AG08395 (cell line): ENCODE measurements around the gene TBC1D22A.
A peak's percentile ranks its signal among the peaks of the same experiment; 100 is the strongest.
"Not testable (repeated sequence)": the region's sequence is repeated elsewhere in the genome, so short reads cannot be mapped to it uniquely, and the experiment has no call there.

Experiments
- DNase-seq: peaks from one replicate; pipeline ENCODE4 v3.0.0; 2012; ENCODE audit warnings: mixed read lengths, low spot score

The TBC1D22A gene

GRCh38 chr22:47124451-47124881 is 362.0 kb downstream of the TBC1D22A start:
- DNase-seq: no peak

GRCh38 chr22:47124961-47125360 is 362.5 kb downstream of the TBC1D22A start:
- no peak for DNase-seq

DNA sequence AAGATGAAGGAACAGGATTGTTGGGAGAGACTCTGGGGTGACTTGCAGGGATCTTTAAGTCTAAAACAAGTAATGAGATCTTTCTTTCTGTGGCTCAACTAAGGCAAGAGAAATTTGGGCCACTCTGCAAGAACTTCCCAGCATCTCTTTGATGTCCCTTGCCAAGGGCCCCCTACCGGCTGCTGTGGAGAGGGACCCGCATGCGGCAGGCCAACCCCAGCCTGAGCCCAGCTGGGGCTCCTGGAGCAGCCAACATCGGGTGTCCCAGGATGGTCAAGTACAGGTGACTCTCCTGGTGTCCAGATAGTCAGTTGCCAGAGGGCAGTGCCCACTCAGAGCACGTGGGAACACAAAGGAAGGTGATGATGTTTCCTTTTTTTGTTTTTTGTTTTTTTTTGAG is 363.2 kb downstream of the TBC1D22A start:
- peak; percentile 40 for DNase-seq

GRCh38 chr22:47126344-47126811 is 363.9 kb downstream of the TBC1D22A start:
- DNase-seq: no peak

DNA sequence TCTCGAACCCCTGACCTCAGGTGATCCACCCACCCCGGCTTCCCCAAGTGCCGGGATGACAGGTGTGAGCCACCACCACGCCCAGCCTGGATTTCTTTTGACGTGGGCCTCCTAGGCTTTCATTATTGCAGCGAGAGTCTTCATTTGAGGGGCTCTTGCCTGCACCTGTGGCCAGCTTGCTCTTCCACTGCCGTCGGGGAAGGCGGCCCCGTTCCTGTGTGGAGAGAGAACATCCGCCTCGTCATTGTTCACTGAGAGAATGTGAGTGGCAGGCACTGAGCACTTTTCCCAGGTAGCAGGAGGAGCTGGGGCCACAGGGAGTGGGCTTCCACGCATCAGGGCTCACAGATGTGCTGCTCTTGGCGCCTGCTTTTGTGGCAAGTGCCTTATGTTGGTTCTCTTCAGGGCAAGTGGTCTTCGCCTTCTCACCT is 365.0 kb downstream of the TBC1D22A start:
- no peak for DNase-seq

DNA sequence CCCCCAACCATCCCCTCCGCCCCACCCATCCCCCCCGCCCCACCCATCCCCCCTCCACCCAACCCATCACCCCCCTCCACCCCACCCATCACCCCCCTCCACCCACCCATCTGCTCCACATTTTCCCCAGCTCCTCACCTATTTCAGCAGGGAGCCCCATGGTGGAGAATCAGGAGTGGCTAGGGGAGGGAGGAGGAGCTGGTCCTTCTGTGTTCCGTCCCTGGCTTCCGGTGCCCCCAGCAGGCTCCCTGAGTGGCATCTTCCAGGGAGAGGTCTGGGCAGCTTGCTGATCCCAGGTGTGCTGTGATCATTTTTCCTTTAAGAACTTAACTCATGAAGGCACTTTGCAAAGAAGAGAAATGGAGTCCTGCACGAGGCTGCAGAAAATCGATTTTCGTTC is 365.8 kb downstream of the TBC1D22A start:
- no peak for DNase-seq

DNA sequence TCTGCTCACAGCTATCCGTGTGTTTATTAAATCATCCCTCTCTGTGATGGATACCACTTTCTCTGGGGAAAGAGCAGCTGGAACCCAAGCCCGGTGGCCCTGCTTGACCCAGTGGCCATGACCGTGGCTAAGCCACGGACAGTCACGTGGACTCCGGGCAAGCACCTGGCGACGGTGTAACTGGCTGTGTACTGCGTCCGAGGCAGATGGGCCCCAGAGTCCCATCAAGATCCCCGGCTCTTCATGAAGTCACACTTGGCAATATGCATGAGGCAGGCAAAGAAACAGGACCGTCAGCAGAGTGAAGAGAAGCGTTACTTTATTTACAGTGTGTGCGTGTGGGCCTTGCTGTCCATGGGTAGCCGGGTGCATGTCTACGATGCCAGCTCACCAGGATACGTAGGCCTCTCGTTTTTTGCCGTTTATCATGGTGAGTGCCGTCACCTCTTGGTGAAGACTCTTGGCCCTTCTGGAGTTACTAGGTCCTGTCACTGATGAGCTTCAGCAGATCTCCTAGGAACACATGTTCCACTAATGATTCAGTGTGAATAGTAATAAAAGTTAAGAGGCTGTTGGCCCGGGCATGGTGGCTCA is 366.3 kb downstream of the TBC1D22A start:
- no peak for DNase-seq

GRCh38 chr22:47129902-47130635 is 367.6 kb downstream of the TBC1D22A start:
- no peak for DNase-seq

GRCh38 chr22:47130883-47131631 is 368.6 kb downstream of the TBC1D22A start:
- no peak for DNase-seq

DNA sequence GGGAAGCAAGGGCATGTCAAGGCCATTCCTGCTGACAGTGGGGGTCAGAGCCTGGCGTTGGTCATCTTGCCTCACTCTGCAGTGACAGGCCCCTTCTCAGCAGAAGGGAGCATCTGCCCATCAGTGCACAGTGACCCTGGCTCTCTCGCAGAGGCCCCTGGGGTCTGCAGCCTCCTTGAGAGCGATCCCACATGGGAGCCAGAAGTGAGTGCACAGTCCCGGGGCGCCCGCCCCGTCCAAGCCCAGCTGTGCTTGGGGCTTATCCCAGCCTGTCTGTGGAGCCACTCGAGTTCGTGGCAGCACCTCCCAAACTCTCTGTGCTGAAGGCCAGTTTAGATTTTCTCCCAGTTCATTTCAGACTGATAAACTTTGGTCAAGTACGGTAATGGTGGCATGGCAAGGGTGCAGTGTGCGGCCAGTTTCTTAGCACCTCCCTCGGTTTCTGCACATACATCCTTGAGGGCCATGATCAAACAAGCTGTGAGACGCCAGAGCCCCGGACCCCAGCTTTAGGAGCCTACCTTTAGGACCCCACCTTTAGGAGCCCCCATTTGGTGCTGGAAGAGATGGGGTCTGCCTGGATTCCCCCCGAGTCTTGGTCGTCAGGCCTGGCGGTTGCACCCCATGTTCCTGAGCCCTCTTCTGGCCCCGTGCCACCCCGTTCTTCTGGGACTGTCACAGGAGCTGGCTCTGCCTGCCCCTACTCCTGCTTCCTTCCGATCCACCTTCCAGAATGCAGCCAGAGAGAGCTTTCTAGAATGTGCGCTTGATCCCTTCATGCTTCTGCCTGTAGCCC is 369.4 kb downstream of the TBC1D22A start:
- no peak for DNase-seq

GRCh38 chr22:47132428-47132825 is 370.0 kb downstream of the TBC1D22A start:
- DNase-seq: no peak

GRCh38 chr22:47133061-47133969 is 370.9 kb downstream of the TBC1D22A start:
- peak; percentile 27 for DNase-seq

GRCh38 chr22:47134222-47134621 is 371.8 kb downstream of the TBC1D22A start:
- no peak for DNase-seq

- DNase-seq: no peak
Observed at GRCh38 chr22:47135338-47135737, 372.9 kb downstream of the TBC1D22A start.

DNA sequence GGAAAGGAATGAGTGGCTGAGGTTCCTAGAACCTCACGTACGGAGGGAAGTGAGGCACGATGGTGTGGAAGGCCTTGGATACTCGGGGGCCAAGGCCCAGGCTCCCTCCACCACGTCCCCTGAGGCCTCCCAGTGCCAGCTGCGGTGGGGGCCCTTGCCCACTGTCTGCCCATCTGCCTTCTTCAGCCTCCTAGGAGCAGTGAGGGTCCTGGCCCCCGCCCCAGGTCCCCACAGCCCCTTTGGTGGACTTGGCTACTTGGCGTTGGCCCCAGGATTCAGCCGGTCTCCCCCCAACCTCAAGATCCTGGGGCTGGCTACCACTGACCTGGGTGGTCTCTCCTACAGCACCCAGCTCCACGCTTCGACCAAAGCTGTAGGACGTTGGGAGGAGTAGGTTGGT is 373.6 kb downstream of the TBC1D22A start:
- DNase-seq: no peak

- DNase-seq: no peak
Observed at GRCh38 chr22:47136671-47137070, 374.2 kb downstream of the TBC1D22A start.

DNA sequence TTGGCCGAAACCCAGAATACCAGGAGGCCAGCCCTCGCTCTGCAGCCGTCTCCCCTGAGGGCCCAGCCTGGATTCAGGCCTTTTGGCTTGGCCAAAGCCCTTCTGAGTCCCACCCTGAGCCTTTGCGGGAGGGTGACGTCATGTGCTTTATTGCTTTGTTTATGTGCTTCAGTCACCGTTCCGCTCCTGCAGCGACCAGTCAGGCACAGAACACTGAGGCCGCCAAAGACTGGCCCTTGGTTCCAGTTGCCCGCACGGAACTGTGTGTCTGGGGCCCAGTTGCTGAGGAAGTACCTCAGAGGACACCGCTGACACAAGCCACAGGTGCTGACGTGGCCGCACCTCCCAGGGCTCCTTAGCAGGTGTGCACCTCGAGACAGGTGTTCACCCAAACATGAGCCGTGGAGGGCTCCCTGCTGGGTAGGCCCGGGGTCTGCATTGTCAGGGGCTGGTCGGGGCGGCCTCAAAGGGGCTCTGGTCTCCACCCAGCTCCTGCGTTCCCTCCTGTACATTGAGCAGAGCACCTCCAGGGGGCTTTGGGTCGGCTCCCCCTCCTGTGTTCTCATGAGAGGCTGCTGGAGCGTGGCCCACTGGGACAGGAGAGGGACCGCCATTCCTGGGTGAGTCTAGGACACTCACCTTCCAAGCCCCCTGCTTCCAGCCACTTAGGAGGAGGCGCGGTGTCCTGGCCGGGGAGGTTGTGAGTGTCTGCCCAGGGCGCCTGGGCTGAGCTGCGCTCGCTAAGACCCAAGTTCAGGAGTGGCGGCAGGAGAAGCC is 376.8 kb downstream of the TBC1D22A start:
- DNase-seq: no peak

GRCh38 chr22:47139790-47140119 is 377.3 kb downstream of the TBC1D22A start:
- no peak for DNase-seq

- DNase-seq: not testable (repeated sequence)
Observed at GRCh38 chr22:47140975-47141374, 378.5 kb downstream of the TBC1D22A start.

DNA sequence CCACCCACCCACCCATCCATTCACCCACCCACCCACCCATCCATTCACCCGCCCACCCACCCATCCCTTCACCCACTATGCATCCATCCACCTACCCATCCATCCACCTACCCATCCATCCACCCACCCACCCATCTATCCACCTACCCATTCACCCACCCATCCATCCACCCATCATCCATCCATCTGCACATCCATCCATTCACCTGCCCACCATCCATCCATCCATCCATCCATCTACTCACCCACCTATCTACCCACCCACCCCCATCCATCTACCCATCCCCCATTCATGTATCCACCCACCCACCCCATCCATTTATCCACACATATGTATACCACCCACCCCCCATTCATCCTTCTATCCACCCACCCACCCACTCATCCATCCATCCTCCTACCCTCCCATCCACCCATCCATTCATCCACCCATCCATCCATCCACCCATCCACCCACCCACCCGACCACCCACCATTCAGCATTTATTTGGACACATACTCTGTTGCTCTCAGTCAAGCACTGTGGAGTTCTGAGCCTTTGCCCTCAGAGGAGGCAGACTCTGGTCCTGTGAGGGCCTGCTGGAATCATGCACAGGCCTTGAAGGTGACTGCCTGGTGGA is 380.1 kb downstream of the TBC1D22A start:
- DNase-seq: no peak
